Motor neuron (in vitro differentiated cells): Measurements from ENCODE around the gene FKBP4. TPM values are rescaled to one million over a fixed set of nuclear protein-coding genes. Genes with fewer than 3 reads are reported as not detected.
A peak's percentile ranks its signal among the peaks of the same experiment; 100 is the strongest.
"Not testable (repeated sequence)": the region's sequence is repeated elsewhere in the genome, so short reads cannot be mapped to it uniquely, and the experiment has no call there.

ENCODE experiments used
- ATAC-seq, 8 experiments: fragments of 200-7000 bp; cut with Tn5 transposase; replicated peaks in 6 of 8; 2 replicates each; pipeline ENCODE4 v1.8.0; 2021; ENCODE audit warnings: mild to moderate bottlenecking in 8 of 8, moderate library complexity in 8 of 8
- H3K27ac ChIP-seq, 2 donors: fragments of 250-450 bp; sonication (Bioruptor Pico); 2 replicates each; pipeline ENCODE4 v1.9.0; 2021; ENCODE audit warnings: antibody characterized with exemption in 2 of 2, mild to moderate bottlenecking in 2 of 2, moderate library complexity in 1 of 2
- H3K4me1 ChIP-seq, 2 donors: fragments of 250-450 bp; sonication (Bioruptor Pico); replicated peaks in 1 of 2; 2 replicates each; pipeline ENCODE4 v1.6.1; 2021; ENCODE audit warnings: antibody characterized with exemption in 2 of 2, mild to moderate bottlenecking in 2 of 2, moderate library complexity in 1 of 2
- H3K4me3 ChIP-seq, 5 donors: fragments of 250-450 bp; sonication (Bioruptor Pico); 2 replicates each; pipeline ENCODE4 v1.9.0; 2021; ENCODE audit warnings: antibody characterized with exemption in 5 of 5, mild to moderate bottlenecking in 5 of 5, moderate library complexity in 4 of 5
- WGBS, 10 experiments: fragments of 450-650 bp; shearing (Covaris generic); methylation state at CpG; one replicate each; pipeline ENCODE4 v1.0.0; 2022; 5-methylcytosine and 5-hydroxymethylcytosine counted together
- in situ Hi-C, 9 experiments: fragments of 400-800 bp; cut with MboI; loops; one replicate each; pipeline ENCODE4 v1.15.0; 2021; ENCODE audit warnings: low sequenced_read_pairs in 9 of 9, low pct_unique_long_range_greater_than_20kb in 2 of 9; ENCODE audit not compliant: unreplicated experiment in 9 of 9
- total RNA-seq, 8 experiments: library from RNA; unstranded; fragments of 300-600 nt; gene quantifications; 2 replicates each; pipeline versions ENCODE4 v1.2.3 to v1.2.4, GENCODE V29; 2022

FKBP4 gene
- total RNA-seq, 8 experiments from 2014 or later, result 45.3 to 127 (median 103) TPM

DNA sequence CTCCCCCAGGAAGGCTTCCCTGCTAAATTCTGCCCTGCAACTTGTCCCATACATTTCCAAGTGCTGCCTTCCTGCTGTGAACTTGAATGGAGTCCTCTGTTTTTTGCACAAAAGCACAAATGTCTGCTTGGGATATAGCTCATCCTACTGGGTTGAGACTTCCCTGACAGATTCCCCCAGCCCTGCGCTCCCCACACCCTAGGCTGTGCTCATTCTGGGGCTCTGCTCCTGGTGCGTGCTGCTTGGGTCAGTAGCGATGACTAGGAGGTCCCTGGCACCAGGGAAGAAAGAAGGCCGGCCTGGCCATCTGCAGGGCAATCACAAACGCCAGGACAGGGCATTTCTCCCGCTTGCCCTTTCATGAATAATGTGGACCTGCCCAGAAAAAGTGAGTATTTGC, 29.2 kb upstream of the FKBP4 start:
- no peak overlapping the region for H3K4me3 ChIP-seq
- WGBS, 10 experiments, result 13 to 72% (median 58%) methylated on average over 1 to 5 of the region's 6 CpGs; no CpG with 5 or more reads in 4 of the 10 experiments
- H3K4me1 ChIP-seq, result no peaks in the 10 kb centered on the region
- in situ Hi-C loops, result no loop called here
- no peak overlapping the region for H3K27ac ChIP-seq
- no peak for ATAC-seq

DNA sequence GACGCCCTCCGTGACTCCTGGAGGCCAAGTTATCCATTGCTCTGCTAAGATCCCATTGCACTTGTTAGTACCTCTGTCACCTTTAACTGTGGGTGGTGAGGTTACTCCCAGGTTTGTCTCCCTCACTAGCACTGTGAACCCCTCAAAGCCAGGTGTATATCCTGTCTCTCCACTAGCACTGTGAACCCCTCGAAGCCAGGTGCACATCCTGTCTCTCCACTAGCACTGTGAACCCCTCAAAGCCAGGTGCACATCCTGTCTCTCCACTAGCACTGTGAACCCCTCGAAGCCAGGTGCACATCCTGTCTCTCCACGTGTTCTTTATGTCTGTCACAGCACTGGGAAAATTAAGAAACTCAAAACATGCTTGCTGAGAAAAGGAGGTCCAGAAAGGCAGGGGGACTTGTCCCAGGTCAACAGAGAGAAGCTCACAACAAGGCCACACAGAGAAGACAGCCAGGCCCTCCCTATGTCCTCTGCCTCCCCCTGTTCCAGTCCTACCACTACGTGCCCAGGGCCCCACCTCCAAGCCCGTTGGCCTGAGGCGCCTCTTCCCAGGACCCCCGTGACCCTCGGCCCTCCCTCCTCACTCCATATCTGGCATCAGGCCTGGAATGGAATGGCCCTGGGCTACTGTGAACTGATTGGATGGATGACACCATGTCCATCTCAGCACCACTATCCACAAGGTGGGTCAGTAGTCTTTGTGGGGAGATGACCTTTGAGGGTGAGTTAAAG, 26.4 kb upstream of the FKBP4 start:
- no peaks in the 10 kb centered on the region for H3K4me1 ChIP-seq
- H3K27ac ChIP-seq, result no peak overlapping the region
- H3K4me3 ChIP-seq, result no peak overlapping the region
- in situ Hi-C loops, result no loop called here
- no peak for ATAC-seq
- WGBS, 10 experiments, result 7 to 100% (median 61%) methylated on average over 2 to 3 of the region's 10 CpGs; no CpG with 5 or more reads in 4 of the 10 experiments

DNA sequence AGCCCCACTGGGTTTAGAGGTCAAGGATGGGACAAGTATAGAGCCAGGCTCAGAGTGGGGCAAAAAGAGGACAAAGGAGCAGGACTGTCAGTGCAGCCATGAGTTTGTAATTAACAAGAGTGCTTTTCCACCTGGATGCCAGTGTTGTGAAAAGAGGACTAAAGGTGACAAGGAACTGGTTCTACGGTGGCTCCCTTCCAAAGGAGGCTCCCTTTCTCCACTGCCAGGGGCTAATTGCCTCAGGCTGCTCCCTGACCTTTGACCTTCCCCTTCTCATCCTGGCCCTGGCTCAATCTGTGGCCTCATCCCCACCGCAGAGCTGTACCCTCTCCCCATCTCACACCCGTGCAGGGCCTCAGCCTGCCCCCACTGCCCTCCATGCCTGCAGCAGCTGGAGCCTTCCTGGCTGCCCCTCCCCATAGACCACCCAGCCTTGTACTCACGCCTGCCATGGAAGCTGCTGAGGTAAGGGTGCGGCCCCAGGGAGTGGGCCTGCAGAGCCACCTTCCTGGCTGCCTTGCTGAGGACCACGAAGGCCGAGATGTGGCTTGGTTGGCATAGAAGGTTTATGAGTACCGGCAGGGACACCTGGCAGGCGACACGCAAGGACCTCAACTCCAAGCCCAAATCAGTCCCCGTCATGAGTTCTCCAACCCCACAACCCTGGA, 24.8 kb upstream of the FKBP4 start:
- 50 to 83% (median 54%) methylated on average over 1 to 8 of the region's 11 CpGs; no CpG with 5 or more reads in 7 of the 10 experiments for WGBS, 10 experiments
- H3K27ac ChIP-seq, result no peak overlapping the region
- no peaks in the 10 kb centered on the region for H3K4me1 ChIP-seq
- in situ Hi-C loops, result no loop called here
- H3K4me3 ChIP-seq, result no peak overlapping the region
- ATAC-seq, result no peak

DNA sequence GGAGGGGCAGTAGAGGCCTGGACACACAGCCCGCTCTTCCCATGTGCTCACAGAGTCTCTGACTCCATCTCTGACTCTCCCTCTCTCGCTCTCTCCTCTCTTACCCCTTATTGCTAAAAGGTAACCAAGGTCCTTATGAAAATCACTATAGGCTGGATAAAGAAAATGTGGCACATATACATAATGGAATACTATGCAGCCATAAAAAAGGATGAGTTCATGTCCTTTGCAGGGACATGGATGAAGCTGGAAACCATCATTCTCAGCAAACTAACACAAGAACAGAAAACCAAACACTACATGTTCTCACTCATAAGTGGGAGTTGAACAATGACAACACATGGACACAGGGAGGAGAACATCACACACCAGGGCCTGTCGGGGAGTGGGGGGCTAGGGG, 24.2 kb upstream of the FKBP4 start:
- H3K4me3 ChIP-seq, ATAC-seq, H3K27ac ChIP-seq, in situ Hi-C loops, H3K4me1 ChIP-seq: not testable (repeated sequence)
- WGBS, 10 experiments, result 86 to 100% (median 86%) methylated on average over 1 of the region's 3 CpGs; no CpG with 5 or more reads in 7 of the 10 experiments

DNA sequence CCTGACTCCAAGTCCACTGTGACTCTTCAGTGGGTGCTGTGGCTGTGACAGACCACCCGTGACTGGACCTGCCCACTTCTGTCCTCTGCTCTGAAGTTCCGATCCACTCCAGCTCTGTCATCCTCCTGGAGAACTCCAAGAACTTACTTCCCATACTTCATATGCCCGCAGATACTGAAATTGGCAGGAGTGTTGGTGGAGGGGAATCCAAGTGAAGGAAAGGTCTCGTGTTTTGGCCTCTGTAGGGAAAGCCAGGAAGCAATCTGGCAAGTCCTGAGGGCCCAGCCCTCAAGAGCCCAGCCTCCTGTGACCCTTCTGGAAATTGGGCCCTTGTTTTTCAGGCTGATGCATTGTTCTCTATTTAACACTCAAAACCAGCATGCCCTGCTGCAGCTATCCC, 22.4 kb upstream of the FKBP4 start:
- ATAC-seq, result no peak
- 31 to 90% (median 40%) methylated on average over 2 of the region's 4 CpGs; no CpG with 5 or more reads in 7 of the 10 experiments for WGBS, 10 experiments

DNA sequence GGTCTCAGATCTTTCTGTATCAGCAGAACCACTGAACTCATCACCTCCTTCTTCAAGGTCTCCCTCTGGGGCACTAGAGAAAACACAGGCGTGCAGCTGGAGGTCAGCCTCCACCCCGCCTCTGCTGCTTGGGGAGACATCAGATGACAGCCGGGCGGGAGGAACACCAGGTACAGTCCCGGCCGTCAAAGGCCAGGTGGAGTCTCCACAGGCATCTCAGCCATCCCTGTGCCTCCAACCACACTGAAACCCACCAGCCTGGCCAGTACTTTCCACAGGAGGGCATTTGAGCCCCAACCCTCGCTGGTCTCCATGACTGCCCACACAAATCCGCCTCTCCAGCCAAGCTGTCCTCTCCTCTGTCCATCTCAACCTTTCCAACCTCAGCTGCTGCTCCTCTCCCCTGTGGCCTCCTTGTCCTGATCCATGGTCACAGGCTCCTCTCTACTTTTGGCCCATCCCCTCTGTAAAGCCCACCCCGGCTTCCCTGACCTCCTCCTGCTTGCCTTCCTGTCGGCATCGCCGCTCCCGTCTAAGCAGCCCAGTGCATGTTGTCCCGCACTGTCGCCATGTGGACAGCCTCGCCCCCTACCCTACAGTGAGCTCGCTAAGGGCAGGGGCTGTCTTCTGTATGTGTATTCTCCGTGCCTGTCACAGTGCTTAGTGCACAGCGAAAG, 21.4 kb upstream of the FKBP4 start:
- in situ Hi-C loops, result no loop called here
- ATAC-seq, result no peak
- Histone ChIP-seq H3K4me3 (no peak overlapping the region), H3K4me1 (no peaks in the 10 kb centered on the region), H3K27ac (no peak overlapping the region)
- WGBS, 10 experiments, result 25 to 100% (median 61%) methylated on average over 1 to 7 of the region's 19 CpGs; no CpG with 5 or more reads in 2 of the 10 experiments

More for the DNA sequence above, 22.4 kb upstream of the FKBP4 start:
- Histone ChIP-seq H3K4me1 (no peaks in the 10 kb centered on the region), H3K4me3 (no peak overlapping the region), H3K27ac (no peak overlapping the region)
- in situ Hi-C loops, result no loop called here

DNA sequence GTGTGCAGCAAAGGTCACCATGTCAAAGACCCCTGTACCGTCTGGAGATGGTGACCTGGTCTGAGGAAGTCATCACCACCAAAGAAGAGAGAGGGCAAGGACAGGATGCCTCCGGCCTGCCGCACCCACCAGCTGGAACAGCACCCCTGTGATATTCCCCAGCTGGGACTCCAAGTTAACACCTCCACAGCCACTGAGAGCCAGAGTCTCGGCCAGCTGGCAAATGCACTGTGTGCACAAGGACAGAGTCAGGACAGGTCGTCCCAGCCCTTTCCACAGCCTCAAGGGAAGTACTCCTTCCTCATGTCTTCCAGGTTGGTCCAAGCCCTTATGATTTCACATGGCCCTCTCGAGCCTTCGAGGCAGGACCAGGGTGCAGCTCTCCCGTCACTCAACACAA, 19.3 kb upstream of the FKBP4 start:
- WGBS, 10 experiments, result 0 to 88% (median 60%) methylated on average over 1 to 4 of the region's 8 CpGs; no CpG with 5 or more reads in 3 of the 10 experiments
- in situ Hi-C loops, result loop anchor here in 1 of 9 experiments (25.0 kb wide), 1 partner anchor 88 kb away; no protein-coding TSS in a partner anchor
- Histone ChIP-seq H3K4me1 (no peaks in the 10 kb centered on the region), H3K27ac (no peak overlapping the region), H3K4me3 (no peak overlapping the region)
- ATAC-seq, result no peak

DNA sequence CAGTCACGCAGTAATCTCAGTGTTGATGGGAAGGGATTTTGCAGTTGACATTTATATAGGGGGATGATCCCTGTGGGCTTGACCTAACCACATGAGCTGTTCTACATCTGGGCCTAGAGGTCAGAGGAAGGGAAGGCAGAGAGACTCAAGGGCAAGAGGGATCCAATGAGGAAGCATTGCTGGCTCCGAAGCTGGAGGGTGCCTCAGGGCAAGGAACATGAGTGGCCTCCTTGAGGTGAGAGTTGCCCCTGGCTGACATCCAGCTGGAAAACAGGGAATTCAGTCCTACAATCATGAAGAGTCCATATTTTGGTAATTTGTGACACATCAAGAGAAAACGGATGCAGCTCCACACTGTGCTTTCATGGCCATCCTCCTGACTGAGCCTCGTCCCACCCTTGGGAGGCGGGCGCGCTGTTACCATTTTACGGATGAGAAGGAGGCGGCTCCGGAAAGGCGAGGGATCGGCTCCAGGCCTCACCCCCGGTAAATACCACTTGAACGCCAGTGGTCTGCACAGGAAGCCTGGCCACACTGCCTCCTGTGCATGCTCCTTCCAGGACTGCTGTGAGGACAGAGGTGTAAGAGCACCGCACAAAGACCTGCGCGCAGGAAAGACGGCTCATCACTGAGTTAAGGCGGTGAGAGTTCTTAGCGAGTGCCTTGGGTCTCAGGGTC, 18.5 kb upstream of the FKBP4 start:
- no peak overlapping the region for H3K27ac ChIP-seq
- WGBS, 10 experiments, result 40 to 97% (median 90%) methylated on average over 1 to 10 of the region's 20 CpGs; no CpG with 5 or more reads in 4 of the 10 experiments
- ATAC-seq, result no peak
- in situ Hi-C loops, result loop anchor here in 1 of 9 experiments (25.0 kb wide), 1 partner anchor 89 kb away; no protein-coding TSS in a partner anchor
- H3K4me1 ChIP-seq, result no peaks in the 10 kb centered on the region
- H3K4me3 ChIP-seq, result no peak overlapping the region

DNA sequence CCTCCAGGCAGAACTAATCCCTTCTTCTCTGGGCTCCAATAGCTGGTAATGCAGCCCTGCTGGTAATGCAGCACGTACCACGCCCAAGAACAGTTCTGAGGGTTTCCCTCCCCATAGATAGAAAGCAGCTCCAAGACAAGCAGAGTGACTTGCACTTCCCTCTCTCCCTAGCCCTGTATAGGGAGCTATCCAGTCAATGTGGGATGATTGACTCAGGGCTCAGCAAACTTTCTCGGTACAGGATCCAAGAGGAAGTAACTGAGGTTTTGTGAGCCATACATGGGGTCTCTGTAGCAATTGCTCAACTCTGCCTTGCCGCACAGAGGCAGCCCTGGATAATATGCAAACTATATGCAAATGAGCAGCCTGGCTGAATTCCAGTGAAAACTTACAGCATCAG, 15.5 kb upstream of the FKBP4 start:
- in situ Hi-C loops, result loop anchor here in 1 of 9 experiments (25.0 kb wide), 1 partner anchor 92 kb away; no protein-coding TSS in a partner anchor
- ATAC-seq, result peak in 3 of 8 experiments; percentile 88 to 97 (median 89)
- Histone ChIP-seq H3K4me1 (peaks cover 0 to 2% of the 10 kb centered on the region in 2 donors), H3K4me3 (no peak overlapping the region), H3K27ac (no peak overlapping the region)
- WGBS, 10 experiments, result 33 to 76% (median 57%) methylated on average over 2 to 4 of the region's 4 CpGs; no CpG with 5 or more reads in 4 of the 10 experiments

DNA sequence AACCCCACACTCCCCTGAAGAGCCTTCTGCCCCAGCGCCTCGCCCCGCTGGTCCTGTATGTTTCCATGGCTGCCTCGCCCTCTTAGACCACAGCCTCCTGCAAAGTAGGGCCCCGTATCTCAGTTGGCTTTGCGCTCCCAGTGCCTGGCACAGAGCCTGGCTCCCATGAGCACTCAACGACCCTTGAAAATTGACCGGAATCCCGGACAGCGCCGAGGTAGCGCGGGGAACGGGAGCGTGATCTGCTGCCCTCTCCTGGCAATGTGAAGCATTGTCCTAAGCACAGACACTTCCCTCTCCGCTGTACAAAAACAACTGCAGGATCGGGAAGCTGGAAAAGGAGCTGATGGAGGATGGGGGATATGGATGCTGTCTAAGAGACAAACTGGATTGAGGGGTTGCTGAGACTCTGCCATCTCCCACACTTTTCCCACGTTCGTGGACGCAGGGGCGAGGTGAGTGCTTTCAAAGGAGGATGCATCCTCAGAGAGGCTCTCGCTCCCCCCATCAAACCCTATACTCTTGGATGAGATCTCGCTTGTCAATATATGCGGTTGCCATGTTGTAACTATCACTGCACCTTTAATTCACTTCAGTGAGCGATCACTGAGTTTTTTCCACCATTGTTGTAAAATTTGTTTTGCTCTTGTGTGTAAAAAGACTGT, 10.7 kb upstream of the FKBP4 start:
- ATAC-seq, result peak; percentile 72 to 97 (median 94)
- H3K4me3 ChIP-seq, result peak overlapping the region in 4 of 5 donors; percentile 10 to 23 (median 15)
- 0 to 75% (median 8%) methylated on average over 1 to 12 of the region's 25 CpGs; no CpG with 5 or more reads in 2 of the 10 experiments for WGBS, 10 experiments
- in situ Hi-C loops, result loop anchor here in 2 of 9 experiments (10.0 to 25.0 kb wide), 2 partner anchors 49 to 97 kb away; no protein-coding TSS in a partner anchor
- no peak overlapping the region for H3K27ac ChIP-seq
- H3K4me1 ChIP-seq, result peaks cover 0 to 2% of the 10 kb centered on the region in 2 donors

DNA sequence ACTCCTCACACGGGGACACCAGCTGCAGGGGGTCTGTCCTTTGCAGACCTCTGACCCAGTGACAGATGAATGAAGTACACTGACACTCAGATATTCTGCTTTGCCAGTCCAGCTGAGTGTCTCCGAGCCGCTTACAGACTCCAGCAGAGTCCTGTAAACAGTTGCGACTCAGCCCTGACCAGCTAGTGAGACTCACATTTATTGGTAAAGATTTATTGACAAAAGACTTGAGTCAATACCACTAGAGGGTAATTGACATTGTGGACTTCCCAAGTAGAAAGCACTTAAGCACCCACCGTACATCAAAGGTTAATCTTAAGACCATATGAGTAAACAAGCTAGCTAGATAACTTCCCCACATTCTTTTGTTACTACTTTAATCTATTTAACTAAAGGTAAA, 9.8 kb upstream of the FKBP4 start:
- Histone ChIP-seq H3K27ac (no peak overlapping the region), H3K4me1 (peaks cover 0 to 2% of the 10 kb centered on the region in 2 donors), H3K4me3 (no peak overlapping the region)
- peak in 1 of 8 experiments; percentile 16 for ATAC-seq
- in situ Hi-C loops, result loop anchor here in 2 of 9 experiments (10.0 to 25.0 kb wide), 2 partner anchors 50 to 98 kb away; no protein-coding TSS in a partner anchor
- 30 to 90% (median 53%) methylated on average over 2 to 5 of the region's 5 CpGs for WGBS, 10 experiments

DNA sequence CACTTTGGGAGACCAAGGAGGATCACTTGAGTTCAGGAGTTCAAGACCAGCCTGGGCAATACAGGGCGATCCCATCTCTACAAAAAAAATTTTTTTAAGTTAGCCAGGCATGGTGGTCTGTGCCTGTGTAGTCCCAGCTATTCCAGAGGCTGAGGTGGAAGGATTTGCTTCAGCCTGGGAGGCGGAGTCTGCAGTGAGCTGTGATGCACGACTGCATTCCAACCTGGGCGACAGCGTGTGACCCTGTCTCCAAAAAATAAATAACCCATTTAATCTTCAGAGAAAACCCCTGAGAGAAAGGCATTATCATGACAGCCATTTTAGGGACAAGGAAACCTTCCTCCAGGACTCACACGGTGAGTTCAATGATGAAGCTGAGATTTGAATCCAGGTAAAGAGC, 3.7 kb upstream of the FKBP4 start:
- 14 to 100% (median 90%) methylated on average over 1 to 5 of the region's 6 CpGs; no CpG with 5 or more reads in 3 of the 10 experiments for WGBS, 10 experiments
- Histone ChIP-seq H3K4me1 (peaks cover 8 to 12% of the 10 kb centered on the region in 2 donors), H3K27ac (no peak overlapping the region), H3K4me3 (no peak overlapping the region)
- no peak for ATAC-seq
- in situ Hi-C loops, result loop anchor here in 1 of 9 experiments (25.0 kb wide), 1 partner anchor 104 kb away; no protein-coding TSS in a partner anchor
